ENCODE results near the gene UBE2L5.
A peak's percentile ranks its signal among the peaks of the same experiment; 100 is the strongest.

Gene UBE2L5

GRCh38 chr13:30463787-30464495, 41.6 kb downstream of the UBE2L5 start:
- DNase-seq (ENCODE audit: low read depth in 2 of 2) = peak; percentile 72 to 78
- H3K4me3 ChIP-seq (replicated peaks in 1 of 2; ENCODE audit: low read depth in 2 of 2, low read length in 2 of 2) = peak overlapping the region; percentile 60 to 65
- no peak for TF ChIP-seq CTCF (IDR thresholded peaks at IDR 0.05; ENCODE audit: low read depth, low read length)

- peak overlapping the region; percentile 60 to 65 for H3K4me3 ChIP-seq (replicated peaks in 1 of 2; ENCODE audit: low read depth in 2 of 2, low read length in 2 of 2)
- TF ChIP-seq CTCF (IDR thresholded peaks at IDR 0.05; ENCODE audit: low read depth, low read length) = no peak
- DNase-seq (ENCODE audit: low read depth in 2 of 2) = peak; percentile 69 to 93
Observed at GRCh38 chr13:30464496-30465342, 42.4 kb downstream of the UBE2L5 start.

- peak overlapping the region; percentile 56 to 65 for H3K4me3 ChIP-seq (replicated peaks in 1 of 2; ENCODE audit: low read depth in 2 of 2, low read length in 2 of 2)
- DNase-seq (ENCODE audit: low read depth in 2 of 2) = no peak
- no peak for TF ChIP-seq CTCF (IDR thresholded peaks at IDR 0.05; ENCODE audit: low read depth, low read length)
Observed at GRCh38 chr13:30465343-30465592, 43.0 kb downstream of the UBE2L5 start.

GRCh38 chr13:30465593-30466357, 43.5 kb downstream of the UBE2L5 start, which contains the start of gene HMGB1:
Gene HMGB1, minus strand, starts transcription at chr13:30465936. Its CDS starts 2,256 bp downstream, at chr13:30463680.
- H3K4me3 ChIP-seq (replicated peaks in 1 of 2; ENCODE audit: low read depth in 2 of 2, low read length in 2 of 2) = peak within 1 kb of the TSS; percentile 56 to 65
- no peak for TF ChIP-seq CTCF (IDR thresholded peaks at IDR 0.05; ENCODE audit: low read depth, low read length)
- peak; percentile 99 for DNase-seq (ENCODE audit: low read depth in 2 of 2)

GRCh38 chr13:30466358-30466714, 44.0 kb downstream of the UBE2L5 start:
- H3K4me3 ChIP-seq (replicated peaks in 1 of 2; ENCODE audit: low read depth in 2 of 2, low read length in 2 of 2) = peak overlapping the region in 1 of 2 donors; percentile 39
- TF ChIP-seq CTCF (IDR thresholded peaks at IDR 0.05; ENCODE audit: low read depth, low read length) = no peak
- DNase-seq (ENCODE audit: low read depth in 2 of 2) = peak in 1 of 2 donors; percentile 42

GRCh38 chr13:30466841-30467252, 44.6 kb downstream of the UBE2L5 start:
- no peak for TF ChIP-seq CTCF (IDR thresholded peaks at IDR 0.05; ENCODE audit: low read depth, low read length)
- DNase-seq (ENCODE audit: low read depth in 2 of 2) = no peak
- no peak overlapping the region for H3K4me3 ChIP-seq (replicated peaks in 1 of 2; ENCODE audit: low read depth in 2 of 2, low read length in 2 of 2)
